ENCODE results near the gene TECTA.

TECTA gene

DNA sequence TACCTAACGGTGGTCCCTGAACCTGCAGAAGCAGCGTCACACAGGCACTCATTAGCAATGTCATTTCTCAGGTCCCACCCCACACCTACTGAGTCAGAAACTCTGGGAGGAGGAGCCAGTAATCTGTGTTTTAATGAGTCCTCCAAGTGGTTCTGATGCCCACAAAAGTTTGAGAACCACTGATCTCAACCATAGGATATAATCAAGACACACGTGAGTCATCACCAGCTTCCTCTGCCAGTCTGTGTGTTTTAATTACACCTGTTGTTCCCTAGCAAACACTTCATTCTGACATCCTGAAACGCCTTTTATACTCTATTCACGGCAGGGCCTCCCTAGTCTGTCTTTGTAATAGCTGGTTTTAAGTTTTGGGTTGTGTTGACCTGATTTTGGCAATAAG lies 5.8 kb downstream of the TECTA start:
- TF ChIP-seq, protein P1, sequence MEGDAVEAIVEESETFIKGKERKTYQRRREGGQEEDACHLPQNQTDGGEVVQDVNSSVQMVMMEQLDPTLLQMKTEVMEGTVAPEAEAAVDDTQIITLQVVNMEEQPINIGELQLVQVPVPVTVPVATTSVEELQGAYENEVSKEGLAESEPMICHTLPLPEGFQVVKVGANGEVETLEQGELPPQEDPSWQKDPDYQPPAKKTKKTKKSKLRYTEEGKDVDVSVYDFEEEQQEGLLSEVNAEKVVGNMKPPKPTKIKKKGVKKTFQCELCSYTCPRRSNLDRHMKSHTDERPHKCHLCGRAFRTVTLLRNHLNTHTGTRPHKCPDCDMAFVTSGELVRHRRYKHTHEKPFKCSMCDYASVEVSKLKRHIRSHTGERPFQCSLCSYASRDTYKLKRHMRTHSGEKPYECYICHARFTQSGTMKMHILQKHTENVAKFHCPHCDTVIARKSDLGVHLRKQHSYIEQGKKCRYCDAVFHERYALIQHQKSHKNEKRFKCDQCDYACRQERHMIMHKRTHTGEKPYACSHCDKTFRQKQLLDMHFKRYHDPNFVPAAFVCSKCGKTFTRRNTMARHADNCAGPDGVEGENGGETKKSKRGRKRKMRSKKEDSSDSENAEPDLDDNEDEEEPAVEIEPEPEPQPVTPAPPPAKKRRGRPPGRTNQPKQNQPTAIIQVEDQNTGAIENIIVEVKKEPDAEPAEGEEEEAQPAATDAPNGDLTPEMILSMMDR (IDR thresholded peaks at IDR 0.05; ENCODE audit: extremely low read depth, missing control alignments), result no peak
- DNase-seq (ENCODE audit: low spot score), result no peak

GRCh38 chr11:121108413-121108812 lies 7.4 kb downstream of the TECTA start:
- TF ChIP-seq, protein P1 (IDR thresholded peaks at IDR 0.05; ENCODE audit: extremely low read depth, missing control alignments), result no peak

GRCh38 chr11:121109471-121109870 lies 8.4 kb downstream of the TECTA start:
- no peak for DNase-seq (ENCODE audit: low spot score)
- TF ChIP-seq, protein P1 (IDR thresholded peaks at IDR 0.05; ENCODE audit: extremely low read depth, missing control alignments), result no peak

More at GRCh38 chr11:121108413-121108812, 7.4 kb downstream of the TECTA start:
- no peak for DNase-seq (ENCODE audit: low spot score)

DNA sequence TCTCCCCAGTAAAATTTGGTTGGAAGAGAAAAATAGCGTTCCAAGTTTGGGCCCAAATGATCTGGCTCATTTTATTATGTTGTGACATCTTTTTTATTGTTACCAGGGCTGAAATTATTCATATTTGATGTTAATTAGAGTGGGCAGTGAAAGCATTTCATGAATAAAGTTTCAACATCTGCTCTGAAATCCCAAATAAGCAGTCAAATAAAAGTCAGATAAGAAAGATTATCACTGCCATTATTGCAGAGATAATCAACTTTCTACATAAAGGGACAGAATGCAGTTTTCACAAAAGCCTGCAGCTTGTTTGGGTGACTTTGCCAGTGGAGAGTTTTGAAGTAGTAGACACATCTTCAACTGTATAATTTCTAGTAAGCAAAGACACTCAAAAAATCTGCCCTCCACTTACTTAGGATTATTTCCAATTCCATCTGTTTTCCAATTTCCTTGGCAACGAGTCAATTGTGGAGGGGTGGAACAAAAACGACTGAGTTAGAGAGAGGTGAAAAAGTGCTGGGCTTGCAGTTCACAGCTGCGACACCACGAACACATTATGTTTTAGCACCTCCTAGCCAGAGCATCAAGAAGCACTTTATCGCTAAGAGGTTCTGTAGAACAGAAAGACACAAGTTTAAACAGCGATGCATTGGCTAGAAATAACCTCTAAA lies 9.0 kb downstream of the TECTA start:
- no peak for DNase-seq (ENCODE audit: low spot score)
- TF ChIP-seq, protein P1 (IDR thresholded peaks at IDR 0.05; ENCODE audit: extremely low read depth, missing control alignments), result no peak

DNA sequence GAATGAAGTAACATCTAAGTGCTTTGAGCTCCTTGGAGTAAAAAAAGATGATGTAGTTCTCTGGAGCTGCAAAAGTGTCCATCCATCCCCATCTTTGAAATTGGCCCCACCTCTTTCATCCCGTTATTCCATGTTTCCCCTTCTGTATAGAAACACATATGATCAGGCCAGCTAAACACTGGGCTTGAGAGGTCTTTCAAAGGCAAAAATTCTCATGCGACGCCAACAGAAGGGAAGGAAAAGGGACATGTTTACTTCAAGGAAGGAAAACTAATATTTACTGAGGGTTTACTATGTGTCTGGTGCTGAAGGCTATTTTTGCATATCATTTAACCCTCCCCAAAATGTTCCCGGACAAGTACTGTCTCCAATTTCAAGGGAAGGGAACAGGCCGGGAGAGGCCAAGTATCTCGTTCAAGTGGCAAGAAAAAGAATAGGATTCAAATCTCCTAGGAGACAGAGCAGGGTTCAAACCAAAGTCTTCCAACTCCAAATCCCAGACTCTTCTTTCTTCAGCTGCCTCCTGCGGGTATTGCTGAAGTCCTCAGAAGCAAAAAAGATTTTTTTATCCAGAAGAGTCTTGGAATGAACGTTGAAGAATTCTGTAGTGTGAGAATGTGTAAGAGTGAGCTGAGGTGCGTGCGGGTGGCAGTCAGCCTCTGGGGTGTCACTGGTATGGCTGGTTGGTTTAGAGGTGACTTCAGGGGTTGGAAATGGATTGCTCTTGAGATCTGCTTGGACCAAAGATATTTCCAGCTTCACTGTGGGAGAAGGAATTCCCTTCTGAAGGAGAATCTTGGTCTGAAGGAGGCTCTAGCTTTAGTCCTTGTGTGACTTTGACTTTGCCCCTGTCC lies 10.1 kb downstream of the TECTA start:
- DNase-seq (ENCODE audit: low spot score), result no peak
- TF ChIP-seq, protein P1 (IDR thresholded peaks at IDR 0.05; ENCODE audit: extremely low read depth, missing control alignments), result no peak

DNA sequence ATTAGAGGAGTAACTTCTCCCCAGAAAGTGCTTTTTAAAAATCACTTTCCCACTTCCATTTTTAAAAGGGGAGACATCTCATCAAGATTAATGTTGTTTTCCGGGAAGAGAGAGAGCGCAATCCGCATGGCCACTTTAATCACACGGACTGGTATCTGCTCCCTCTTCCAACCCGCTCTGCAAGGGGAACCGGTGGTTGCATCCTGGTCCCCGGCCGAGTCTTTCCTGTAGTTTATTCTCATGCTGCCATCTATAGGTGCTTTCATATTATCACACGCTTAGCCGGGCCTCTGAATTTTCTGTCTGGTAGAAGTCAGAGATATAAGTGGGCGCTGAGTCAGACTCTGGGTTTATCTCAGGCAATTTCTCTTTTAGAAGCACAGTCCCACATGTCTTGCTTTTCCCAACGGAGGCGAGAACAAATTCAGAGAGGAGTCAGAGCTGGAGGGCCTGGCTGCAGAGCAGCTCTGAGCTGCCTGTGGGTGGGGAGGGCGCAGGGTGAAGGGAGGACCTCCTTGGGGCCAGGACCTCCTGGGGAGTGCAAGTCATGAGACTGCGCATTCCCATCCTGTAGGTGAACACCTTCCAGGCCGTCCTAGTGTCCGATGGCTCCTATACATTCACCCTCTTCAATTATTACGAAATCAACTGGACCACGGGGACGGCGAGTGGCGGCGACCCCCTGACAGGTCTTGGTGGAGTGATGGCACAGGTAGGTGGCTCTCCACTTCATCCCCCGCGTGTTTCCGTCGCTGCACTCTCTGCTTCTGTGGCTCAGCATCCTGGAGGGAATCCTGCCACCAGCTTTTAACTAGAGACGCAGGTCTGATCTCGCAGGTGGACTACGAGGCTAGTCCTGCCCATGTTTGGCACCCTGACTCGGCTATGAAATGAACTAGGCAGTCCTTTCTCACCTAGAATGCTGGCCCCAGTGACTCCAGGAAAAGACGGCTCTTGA lies 11.7 kb downstream of the TECTA start:
- TF ChIP-seq, protein P1 (IDR thresholded peaks at IDR 0.05; ENCODE audit: extremely low read depth, missing control alignments), result peak; percentile 23
- DNase-seq (ENCODE audit: low spot score), result peak; percentile 74

Measured in GM20000 (cell line).